Caco-2 (cell line): Measurements from ENCODE around the gene PCDHGB5. TPM values are rescaled to one million over a fixed set of nuclear protein-coding genes. Genes with fewer than 3 reads are reported as not detected.

Source experiments
- BruUV-seq: library from RNA; stranded (reverse); fragments of 400-500 nt; replicated peaks from 2 replicates; lab custom pipeline; 2021; lab: Mats Ljungman, UMichigan
- CTCF ChIA-PET: fragments of 300-600 bp; sonication (Branson Sonifier 250); formaldehyde crosslinking; loops from one replicate; lab custom pipeline; 2022; ENCODE audit warnings: antibody characterized with exemption; lab: Charles Lee
- POLR2A ChIA-PET: fragments of 300-600 bp; sonication (Branson Sonifier 250); formaldehyde crosslinking; loops from one replicate; lab custom pipeline; 2022; ENCODE audit warnings: antibody characterized with exemption; lab: Charles Lee
- DNase-seq, 2 experiments: peaks; one replicate each; pipeline versions ENCODE4 v3.0.0 to v3.0.0-alpha.2; 2020 to 2022
- H3K27me3 ChIP-seq: replicated peaks from 2 replicates; pipeline ENCODE4 v1.6.0; 2011; ENCODE audit warnings: low read length; ENCODE audit not compliant: control insufficient read depth, insufficient read depth
- H3K36me3 ChIP-seq: 2 replicates; pipeline ENCODE4 v1.5.1; 2011; ENCODE audit warnings: low read length; ENCODE audit not compliant: control insufficient read depth, insufficient read depth
- H3K4me1 ChIP-seq: fragments of 250-450 bp; sonication (Bioruptor Pico); 2 replicates; pipeline ENCODE4 v1.5.1; 2020; ENCODE audit warnings: mild to moderate bottlenecking
- H3K4me3 ChIP-seq: 2 replicates; pipeline ENCODE4 v1.5.1; 2011; ENCODE audit warnings: low read depth, mild to moderate bottlenecking, control low read depth, low read length
- H3K9me3 ChIP-seq: fragments of 250-450 bp; sonication (Bioruptor Pico); 2 replicates; pipeline ENCODE4 v1.5.1; 2020; ENCODE audit warnings: mild to moderate bottlenecking, moderate library complexity
- H3K27ac Mint-ChIP-seq: one replicate; pipeline ENCODE4 v1.8.0; 2022; ENCODE audit warnings: mixed read lengths; ENCODE audit not compliant: unreplicated experiment
- H3K27me3 Mint-ChIP-seq: one replicate; pipeline ENCODE4 v1.8.0; 2022; ENCODE audit warnings: mixed read lengths; ENCODE audit not compliant: insufficient read depth, unreplicated experiment
- H3K36me3 Mint-ChIP-seq: one replicate; pipeline ENCODE4 v1.8.0; 2022; ENCODE audit warnings: mild to moderate bottlenecking, mixed read lengths; ENCODE audit not compliant: insufficient read depth, unreplicated experiment
- H3K4me1 Mint-ChIP-seq: one replicate; pipeline ENCODE4 v1.8.0; 2022; ENCODE audit warnings: low read depth, mixed read lengths; ENCODE audit not compliant: unreplicated experiment
- H3K4me3 Mint-ChIP-seq: one replicate; pipeline ENCODE4 v1.8.0; 2022; ENCODE audit warnings: mild to moderate bottlenecking, moderate library complexity, mixed read lengths; ENCODE audit not compliant: unreplicated experiment
- H3K9me3 Mint-ChIP-seq: one replicate; pipeline ENCODE4 v1.8.0; 2022; ENCODE audit warnings: mixed read lengths; ENCODE audit not compliant: unreplicated experiment
- CTCF ChIP-seq, 2 experiments: fragments of 200-600 bp in 1 of 2; IDR thresholded peaks; 1 replicate in 1 of 2; 2 replicates in 1 of 2; pipeline versions ENCODE4 v1.5.1 to v1.8.0; 2011 to 2022; ENCODE audit warnings: antibody characterized with exemption in 1 of 2, control low read depth in 1 of 2, inconsistent platforms in 1 of 2, low read depth in 1 of 2, low read length in 1 of 2, mild to moderate bottlenecking in 1 of 2, moderate library complexity in 1 of 2; ENCODE audit not compliant: insufficient read depth in 1 of 2, severe bottlenecking in 1 of 2, unreplicated experiment in 1 of 2
- intact Hi-C: fragments of 100-400 bp; cut with micrococcal nuclease; formaldehyde crosslinking; loops from one replicate; pipeline ENCODE4 v1.10.0; 2022; ENCODE audit not compliant: unreplicated experiment
- total RNA-seq: library from RNA; stranded (reverse); gene quantifications from 2 replicates; pipeline ENCODE4 v1.2.3, GENCODE V29; 2022

Gene PCDHGB5
- total RNA-seq, 1 experiment from 2014 or later = 13.2 TPM

GRCh38 chr5:141388661-141389060 is 9.1 kb upstream of the PCDHGB5 start:
- Histone ChIP-seq H3K27me3 (no peaks in the 10 kb centered on the region), H3K4me1 (no peaks in the 10 kb centered on the region), H3K4me3 (no peak overlapping the region), H3K36me3 (no peaks in the 10 kb centered on the region), H3K9me3 (no peaks in the 10 kb centered on the region)
- TF ChIP-seq CTCF (IDR thresholded peaks at IDR 0.05; ENCODE audit: insufficient read depth in 1 of 2, low read depth in 1 of 2, low read length in 1 of 2, severe bottlenecking in 1 of 2, unreplicated experiment in 1 of 2) = no peak
- no peak for DNase-seq
- H3K36me3 Mint-ChIP-seq = no peaks in the 10 kb centered on the region
- H3K9me3 Mint-ChIP-seq = peaks cover 19% of the 10 kb centered on the region
- ChIA-PET POLR2A (no interaction called here), CTCF (interaction anchor here (0.8 kb wide), 1 partner anchor 9 kb away, joined by 3 read pairs; the partner anchor contains the start of gene PCDHGB5)
- intact Hi-C loops = no loop called here
- no peak overlapping the region for H3K27ac Mint-ChIP-seq
- no peak overlapping the region for H3K4me3 Mint-ChIP-seq
- no peaks in the 10 kb centered on the region for H3K4me1 Mint-ChIP-seq
- H3K27me3 Mint-ChIP-seq = no peaks in the 10 kb centered on the region
- no TSS peak for BruUV-seq

- peaks cover 19% of the 10 kb centered on the region for H3K9me3 Mint-ChIP-seq
- ChIA-PET CTCF (interaction anchor here (0.8 to 1.5 kb wide), 2 partner anchors 8 to 175 kb away, joined by 3 to 5 read pairs; partner anchors contain the start of gene PCDHGB5), POLR2A (no interaction called here)
- H3K4me1 Mint-ChIP-seq = no peaks in the 10 kb centered on the region
- H3K9me3 ChIP-seq = no peaks in the 10 kb centered on the region
- TF ChIP-seq CTCF (IDR thresholded peaks at IDR 0.05; ENCODE audit: insufficient read depth in 1 of 2, low read depth in 1 of 2, low read length in 1 of 2, severe bottlenecking in 1 of 2, unreplicated experiment in 1 of 2) = no peak
- no peak overlapping the region for H3K4me3 Mint-ChIP-seq
- intact Hi-C loops = no loop called here
- no peaks in the 10 kb centered on the region for H3K36me3 Mint-ChIP-seq
- no peaks in the 10 kb centered on the region for H3K36me3 ChIP-seq
- no peak overlapping the region for H3K27ac Mint-ChIP-seq
- H3K4me1 ChIP-seq = no peaks in the 10 kb centered on the region
- H3K27me3 ChIP-seq = no peaks in the 10 kb centered on the region
- no TSS peak for BruUV-seq
- no peak for DNase-seq
- H3K27me3 Mint-ChIP-seq = no peaks in the 10 kb centered on the region
- no peak overlapping the region for H3K4me3 ChIP-seq
Observed at GRCh38 chr5:141389153-141390042, 8.3 kb upstream of the PCDHGB5 start.

GRCh38 chr5:141392429-141393198 is 5.1 kb upstream of the PCDHGB5 start, which contains the start of gene PCDHGA8:
Gene PCDHGA8 (plus strand): TSS chr5:141392633. CDS start chr5:141392814, 181 bp downstream.
- Histone ChIP-seq H3K4me3 (no peak within 1 kb of the TSS), H3K27me3 (no peaks in the 10 kb centered on the region), H3K9me3 (no peaks in the 10 kb centered on the region), H3K36me3 (no peaks in the 10 kb centered on the region), H3K4me1 (no peaks in the 10 kb centered on the region)
- no peak for DNase-seq
- H3K4me1 Mint-ChIP-seq = no peaks in the 10 kb centered on the region
- no peaks in the 10 kb centered on the region for H3K27me3 Mint-ChIP-seq
- intact Hi-C loops = no loop called here
- no peaks in the 10 kb centered on the region for H3K36me3 Mint-ChIP-seq
- peak in 1 of 2 experiments; percentile 3 for TF ChIP-seq CTCF (IDR thresholded peaks at IDR 0.05; ENCODE audit: insufficient read depth in 1 of 2, low read depth in 1 of 2, low read length in 1 of 2, severe bottlenecking in 1 of 2, unreplicated experiment in 1 of 2)
- BruUV-seq = no TSS peak
- POLR2A ChIA-PET = no interaction called here
- CTCF ChIA-PET = no interaction called here
- H3K4me3 Mint-ChIP-seq = no peak within 1 kb of the TSS
- H3K9me3 Mint-ChIP-seq = peaks cover 19% of the 10 kb centered on the region
- no peak within 1 kb of the TSS for H3K27ac Mint-ChIP-seq
